HTERT RPE-1 (cell line): ENCODE results near the gene S100A1.
"Not testable (repeated sequence)": the region's sequence is repeated elsewhere in the genome, so short reads cannot be mapped to it uniquely, and the experiment has no call there.

ENCODE experiments used
- in situ Hi-C: fragments of 300-500 bp; cut with MboI; formaldehyde crosslinking; loops from 4 replicates; pipeline ENCODE4 v1.14.3; 2020; ENCODE audit warnings: low sequenced_read_pairs

S100A1 gene

DNA sequence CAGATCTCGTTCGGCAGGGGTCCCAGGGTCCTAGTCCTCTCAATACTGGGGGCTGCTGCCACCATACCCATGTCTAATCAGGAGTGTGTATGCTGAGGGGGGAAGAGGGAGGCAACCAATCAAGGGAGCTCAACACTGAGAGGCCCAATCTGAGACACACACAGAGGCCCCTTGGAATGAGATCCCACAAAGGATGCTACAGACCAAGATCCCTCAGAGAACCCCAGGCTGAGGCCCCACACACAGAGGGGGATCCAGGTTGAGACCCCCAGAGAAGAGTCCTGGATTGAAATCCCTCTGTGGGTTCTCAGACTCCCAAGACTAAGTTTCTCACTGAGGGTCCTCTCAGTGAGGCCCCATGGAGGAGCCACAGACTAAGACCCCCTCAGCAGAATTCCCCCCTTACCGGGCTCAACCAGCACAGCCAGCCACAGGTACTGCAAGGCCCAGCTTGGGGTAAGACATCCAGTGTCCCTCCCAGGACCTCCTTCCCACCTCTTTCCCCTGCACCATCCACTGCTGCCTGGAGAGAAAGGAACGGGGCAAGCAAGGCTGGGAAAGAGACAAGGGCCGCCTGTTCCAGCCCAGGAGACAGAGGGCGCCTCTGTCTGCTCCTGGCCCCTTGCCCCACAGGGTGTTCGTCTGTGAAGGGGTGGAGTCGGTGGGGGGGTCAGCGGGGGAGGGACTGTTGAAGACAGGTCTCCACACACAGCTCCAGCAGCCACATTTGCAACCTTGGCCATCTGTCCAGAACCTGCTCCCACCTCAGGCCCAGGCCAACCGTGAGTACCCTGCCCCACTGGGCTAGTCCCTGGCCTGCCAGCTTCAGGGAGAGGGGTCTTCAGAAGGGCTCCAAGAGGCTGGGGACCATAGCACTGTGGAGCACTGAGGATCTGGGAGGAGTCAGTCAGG lies at the start of gene S100A1:
TSS of gene S100A1 (plus strand) at position 720 of the 912 bp plus-strand sequence. CDS start 2,088 bp downstream, outside the sequence.
- in situ Hi-C loops = no loop called here

DNA sequence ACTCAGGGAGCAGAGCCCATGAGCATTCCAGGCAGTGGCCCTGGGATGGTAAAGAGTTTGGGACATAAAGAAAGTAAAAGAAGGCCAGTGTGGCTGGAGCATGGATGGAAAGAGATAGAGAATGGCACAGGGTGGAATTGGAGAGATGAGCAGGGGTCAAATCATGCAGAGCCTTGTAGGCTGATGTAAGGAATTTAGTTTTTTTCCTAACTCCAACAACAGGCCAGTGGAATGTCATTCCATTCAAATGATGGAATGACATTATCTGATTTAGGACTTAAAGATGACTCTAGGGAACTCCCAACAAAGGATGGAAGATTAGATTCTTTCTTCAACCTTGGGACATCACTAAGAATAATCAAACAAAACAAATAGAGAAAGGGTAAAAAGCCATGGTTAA lies 49.7 kb upstream of the S100A1 start:
- in situ Hi-C loops = no loop called here

DNA sequence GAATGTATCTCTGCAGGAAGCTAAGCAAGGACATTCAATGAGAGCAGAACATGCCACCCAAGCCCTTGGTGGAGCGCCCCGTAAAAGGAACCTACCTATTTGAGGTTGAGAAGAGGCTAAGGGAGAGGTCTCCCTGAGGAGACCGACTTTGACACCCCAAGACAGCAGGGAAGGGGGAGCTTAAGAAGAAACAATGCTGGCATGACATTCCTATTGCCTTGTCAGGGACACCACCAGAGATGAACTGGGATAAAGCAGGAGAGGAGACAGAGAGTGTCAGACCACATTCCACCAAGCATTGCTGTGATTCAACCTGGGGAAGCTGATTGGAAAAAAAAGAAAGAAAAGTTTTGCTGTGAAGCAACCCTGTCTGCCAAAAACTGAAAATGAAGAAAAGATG lies 49.3 kb upstream of the S100A1 start:
- in situ Hi-C loops = no loop called here

DNA sequence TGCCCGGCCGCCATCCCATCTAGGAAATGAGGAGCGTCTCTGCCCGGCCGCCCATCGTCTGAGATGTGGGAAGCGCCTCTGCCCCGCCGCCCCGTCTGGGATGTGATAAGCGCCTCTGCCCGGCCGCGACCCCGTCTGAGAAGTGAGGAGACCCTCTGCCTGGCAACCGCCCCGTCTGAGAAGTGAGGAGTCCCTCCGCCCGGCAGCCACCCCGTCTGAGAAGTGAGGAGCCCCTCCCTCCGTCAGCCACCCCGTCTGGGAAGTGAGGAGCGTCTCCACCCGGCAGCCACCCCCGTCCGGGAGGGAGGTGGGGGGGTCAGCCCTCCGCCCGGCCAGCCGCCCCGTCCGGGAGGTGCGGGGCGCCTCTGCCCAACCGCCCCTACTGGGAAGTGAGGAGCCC lies 45.4 kb upstream of the S100A1 start:
- in situ Hi-C loops = not testable (repeated sequence)

DNA sequence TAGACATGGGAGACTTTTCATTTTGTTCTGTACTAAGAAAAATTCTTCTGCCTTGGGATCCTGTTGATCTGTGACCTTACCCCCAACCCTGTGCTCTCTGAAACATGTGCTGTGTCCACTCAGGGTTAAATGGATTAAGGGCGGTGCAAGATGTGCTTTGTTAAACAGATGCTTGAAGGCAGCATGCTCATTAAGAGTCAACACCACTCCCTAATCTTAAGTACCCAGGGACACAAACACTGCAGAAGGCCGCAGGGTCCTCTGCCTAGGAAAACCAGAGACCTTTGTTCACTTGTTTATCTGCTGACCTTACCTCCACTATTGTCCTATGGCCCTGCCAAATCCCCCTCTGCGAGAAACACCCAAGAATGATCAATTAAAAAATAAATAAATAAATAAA lies 44.7 kb upstream of the S100A1 start:
- in situ Hi-C loops = not testable (repeated sequence)

DNA sequence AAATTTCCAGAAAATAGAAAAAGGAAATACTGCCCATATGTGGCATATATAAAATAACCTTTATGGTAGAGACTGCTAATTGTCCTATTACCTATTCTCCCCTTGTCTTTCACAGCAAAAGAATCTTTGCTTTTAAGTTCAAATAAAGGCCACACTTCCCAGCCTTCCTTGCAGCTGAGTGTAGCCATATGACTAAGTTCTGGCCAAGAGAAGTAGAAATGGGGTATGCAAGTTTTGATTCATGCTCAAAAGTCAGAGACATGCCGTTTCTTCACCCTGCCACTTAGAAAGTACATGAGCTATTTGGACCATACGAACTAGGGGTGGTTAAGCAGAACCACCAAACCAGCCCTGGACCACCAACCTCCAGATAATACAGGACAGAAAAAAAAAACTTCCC lies 44.3 kb upstream of the S100A1 start:
- in situ Hi-C loops = no loop called here

DNA sequence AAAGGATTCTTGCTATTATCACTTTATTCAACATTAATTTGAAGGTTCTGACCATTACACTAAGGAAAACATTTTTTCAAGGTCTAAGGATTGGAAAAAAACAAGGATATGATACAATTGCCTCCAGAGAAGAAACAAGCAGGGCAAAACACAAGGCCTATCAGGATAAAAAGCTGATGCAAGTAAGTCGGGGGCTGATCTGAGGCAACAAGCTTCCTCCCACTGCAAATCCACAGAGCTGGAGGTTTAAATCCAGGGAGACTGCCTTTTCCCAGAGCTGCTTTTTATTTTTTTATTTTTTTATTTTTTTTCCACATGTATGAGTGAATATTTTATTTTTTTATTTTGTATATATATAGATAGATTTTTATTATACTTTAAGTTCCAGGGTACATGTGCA lies 43.2 kb upstream of the S100A1 start:
- in situ Hi-C loops = no loop called here

DNA sequence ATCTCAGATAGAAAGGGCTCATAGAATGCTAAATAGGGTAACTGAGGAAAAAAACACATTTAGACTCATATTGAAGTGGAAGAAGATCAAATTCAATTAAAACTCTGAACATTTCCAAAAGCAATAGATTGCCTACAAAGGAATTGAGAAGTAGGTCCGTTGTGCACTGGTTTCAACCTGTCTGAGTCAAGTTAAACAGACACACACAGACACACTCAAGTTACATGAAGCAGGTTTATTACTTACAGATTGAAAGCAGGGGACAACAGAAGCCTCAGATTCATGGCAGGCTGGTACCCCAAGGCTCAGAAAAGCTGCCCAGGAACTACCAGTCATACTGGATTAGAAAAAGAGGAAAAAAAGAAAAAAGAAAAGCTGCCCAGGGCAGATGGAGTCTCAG lies 41.9 kb upstream of the S100A1 start:
- in situ Hi-C loops = no loop called here

DNA sequence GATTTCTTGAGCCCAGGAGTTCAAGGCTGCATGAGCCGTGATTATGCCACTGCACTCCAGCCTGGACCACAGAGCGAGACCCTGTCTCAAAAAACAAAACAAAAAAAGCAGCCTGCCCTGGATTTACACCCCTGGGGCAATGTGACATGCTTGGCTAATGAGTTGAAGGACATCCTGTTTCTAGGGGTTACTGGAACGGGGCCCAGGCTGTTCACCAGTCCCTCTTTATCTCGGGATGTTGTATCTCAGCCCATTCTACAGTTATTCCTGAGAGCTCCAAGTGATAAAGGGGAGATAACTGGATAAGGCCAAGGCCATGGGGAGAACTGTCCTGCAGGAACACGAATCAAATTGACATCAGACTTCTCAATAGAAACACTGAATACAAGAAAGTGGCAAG lies 40.9 kb upstream of the S100A1 start:
- in situ Hi-C loops = no loop called here

DNA sequence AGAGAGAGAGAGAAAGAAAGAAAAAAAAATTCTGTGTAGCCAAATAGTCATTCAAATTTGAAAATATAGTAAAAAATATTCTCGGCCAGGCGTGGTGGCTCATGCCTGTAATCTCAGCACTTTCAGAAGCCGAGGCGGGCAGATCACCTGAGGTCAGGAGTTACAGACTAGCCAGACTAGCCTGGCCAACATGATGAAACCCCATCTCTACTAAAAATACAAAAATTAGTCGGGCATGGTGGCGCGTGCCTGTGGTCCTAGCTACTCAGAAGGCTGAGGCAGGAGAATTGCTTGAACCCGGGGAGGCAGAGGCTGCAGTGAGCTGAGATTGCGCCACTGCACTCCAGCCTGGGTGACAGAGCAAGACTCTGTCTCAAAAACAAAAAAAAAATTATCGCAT lies 40.2 kb upstream of the S100A1 start:
- in situ Hi-C loops = not testable (repeated sequence)

DNA sequence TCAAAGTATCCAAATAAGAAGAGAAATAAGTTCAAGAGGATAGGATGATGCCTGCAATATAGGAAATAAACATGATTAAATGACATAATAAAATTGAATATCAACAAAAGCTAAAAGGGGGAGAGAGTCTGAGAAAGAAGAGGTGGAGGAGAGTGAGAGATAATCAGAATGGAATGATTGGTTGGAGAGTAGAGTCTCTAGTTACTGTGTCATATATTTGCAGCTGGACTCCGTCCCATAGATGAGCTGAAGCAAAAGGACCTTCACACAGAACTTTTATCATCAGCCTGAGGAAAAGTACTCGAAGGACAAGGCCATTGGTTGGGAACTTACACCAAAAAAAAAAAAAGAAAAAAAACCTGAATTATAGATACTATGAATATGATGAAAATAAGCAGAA lies 39.8 kb upstream of the S100A1 start:
- in situ Hi-C loops = no loop called here

DNA sequence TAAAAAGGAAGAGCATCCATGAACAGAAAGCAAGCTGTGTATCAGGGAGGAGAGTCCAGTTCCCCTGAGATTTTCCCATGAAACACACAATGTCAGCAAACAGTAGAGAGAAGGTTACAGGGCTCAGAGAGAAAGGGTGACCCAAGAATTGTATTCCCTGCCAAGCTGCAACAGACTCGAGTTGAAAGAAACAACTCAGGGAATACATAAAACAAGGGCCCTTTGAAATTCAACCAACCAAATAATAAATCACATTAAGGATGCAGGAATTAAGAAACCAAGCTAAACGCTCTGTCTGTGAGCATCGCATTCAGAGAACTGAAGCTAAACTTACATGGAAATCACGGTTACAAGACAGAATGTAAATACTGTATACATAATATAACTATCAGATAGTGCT lies 35.5 kb upstream of the S100A1 start:
- in situ Hi-C loops = no loop called here

DNA sequence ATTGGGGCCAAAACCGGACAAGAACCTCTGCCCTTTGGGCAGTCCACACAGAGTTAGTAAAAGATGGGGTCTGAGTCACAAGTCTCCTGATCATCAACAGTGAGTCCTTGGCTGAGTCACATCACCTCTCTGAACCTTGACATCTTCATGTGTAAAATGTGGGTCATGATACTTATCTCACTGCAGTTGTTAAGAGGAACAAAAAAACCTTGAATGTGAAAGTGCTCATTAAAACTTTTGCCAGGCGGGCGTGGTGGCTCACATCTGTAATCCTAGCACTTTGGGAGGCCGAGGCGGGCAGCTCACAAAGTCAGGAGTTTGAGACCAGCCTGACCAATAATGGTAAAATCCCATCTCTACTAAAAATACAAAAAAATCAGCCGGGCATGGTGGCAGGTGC lies 31.0 kb upstream of the S100A1 start:
- in situ Hi-C loops = no loop called here

DNA sequence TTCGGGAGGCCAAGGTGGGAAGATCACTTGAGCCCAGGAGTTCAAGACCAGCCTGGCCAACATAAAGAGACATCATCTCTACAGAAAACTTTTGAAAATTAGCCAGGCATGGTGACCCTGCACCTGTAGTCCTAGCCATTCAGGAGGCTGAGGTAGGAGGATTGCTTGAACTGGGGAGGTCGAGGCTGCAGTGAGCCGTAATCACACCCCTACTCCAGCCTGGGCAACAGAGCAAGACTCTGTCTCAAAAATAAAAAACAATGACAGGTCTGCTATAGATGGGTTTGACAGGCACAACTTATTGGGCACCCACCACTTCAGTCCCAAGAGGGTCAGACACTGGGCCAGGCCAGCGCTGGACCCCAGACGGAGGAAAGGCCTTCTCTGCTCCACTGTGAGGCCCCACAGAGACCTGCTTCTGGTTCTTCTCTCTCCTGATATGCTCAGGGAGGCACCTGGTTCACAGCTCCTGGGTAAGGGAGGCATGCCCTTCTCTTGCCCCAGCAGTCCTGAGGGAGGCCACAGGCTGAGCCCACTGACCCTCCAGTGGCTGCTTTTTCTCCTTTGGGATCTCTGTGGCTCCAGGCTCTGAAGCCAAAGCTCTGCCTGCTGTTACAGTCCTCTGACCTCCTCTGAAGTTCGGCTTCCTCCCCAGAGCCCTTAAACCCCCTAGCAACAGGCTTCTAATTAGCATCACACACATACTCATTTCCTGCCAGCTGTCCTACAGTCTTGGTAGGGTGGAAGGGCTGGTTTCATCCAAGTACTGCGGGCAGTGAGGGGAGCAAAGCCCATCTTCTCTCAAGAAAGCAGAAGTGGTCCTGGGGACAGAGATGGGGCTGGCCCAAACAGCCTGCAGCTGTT lies 29.7 kb upstream of the S100A1 start:
- in situ Hi-C loops = no loop called here

DNA sequence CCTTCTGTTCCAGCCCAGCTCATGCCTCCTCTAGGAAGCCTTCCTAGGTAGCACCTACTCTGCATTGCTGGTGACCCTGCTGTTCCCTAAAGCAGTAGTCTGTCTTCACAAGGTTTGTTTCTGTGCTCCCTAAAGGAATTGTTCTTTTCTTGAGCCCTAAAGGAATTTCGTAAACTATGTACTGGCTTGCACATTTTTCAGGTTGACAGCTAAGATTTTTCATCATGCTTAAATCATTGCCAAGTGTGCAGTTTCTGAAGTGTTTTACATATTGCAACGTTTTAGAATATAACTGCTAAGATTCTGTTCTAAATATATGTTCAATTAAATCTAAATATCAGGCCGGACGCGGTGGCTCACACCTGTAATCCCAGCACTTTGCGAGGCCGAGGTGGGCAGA lies 28.4 kb upstream of the S100A1 start:
- in situ Hi-C loops = no loop called here

DNA sequence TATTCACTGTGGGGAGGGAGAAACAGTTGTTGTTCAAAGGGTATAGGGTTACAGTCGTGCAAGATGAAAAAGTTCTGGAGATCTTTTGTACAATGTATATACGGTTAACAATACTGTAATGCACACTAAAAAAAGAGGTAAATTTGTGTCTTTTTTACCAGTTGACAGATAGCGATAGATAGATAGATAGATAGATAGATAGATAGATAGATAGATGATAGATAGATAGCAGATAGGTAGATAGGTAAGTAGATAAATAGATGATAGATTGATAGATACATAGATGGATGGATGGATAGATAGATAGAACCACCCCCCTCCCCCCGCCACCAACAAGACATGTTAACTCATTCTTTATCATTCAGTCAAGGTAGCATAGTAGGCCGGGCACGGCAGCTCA lies 25.5 kb upstream of the S100A1 start:
- in situ Hi-C loops = no loop called here

DNA sequence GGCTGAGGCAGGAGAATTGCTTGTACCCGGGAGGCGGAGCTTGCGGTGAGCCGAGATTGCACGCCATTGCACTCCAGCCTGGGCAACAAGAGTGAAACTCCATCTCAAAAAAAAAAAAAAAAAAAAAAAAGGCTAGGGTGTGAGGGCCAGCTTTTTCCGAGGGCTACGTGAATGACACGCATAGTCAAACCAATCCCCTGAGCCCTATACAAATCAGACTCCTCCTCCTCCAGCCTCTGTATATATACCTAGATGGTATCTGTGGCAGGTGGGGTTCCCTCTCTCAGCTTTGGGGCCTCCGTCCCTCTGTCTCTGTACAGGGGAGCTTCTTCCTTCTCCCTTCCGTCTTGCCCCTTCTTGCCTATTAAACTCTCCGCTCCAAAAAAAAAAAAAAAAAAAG lies 22.0 kb upstream of the S100A1 start:
- in situ Hi-C loops = no loop called here

DNA sequence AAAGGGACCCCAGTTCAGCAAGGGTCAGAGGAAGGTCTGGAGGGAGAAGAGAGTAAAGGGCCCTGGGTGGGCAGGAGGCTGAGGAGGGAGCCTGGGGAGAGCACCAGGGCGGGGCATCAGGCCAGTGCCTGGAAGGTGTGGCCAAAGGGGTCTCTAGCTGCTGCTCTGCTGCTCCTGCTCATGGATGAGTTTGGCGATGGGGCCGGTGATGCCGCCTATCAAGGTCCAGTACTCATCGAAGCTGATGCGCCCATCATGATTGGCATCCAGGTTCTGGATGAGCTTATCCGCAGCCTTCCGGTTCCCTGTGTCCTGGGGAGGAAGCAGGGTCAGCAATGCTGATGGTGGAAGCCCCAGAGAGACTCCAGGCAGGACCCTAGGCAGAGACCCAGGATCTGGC lies 20.9 kb upstream of the S100A1 start:
- in situ Hi-C loops = no loop called here

DNA sequence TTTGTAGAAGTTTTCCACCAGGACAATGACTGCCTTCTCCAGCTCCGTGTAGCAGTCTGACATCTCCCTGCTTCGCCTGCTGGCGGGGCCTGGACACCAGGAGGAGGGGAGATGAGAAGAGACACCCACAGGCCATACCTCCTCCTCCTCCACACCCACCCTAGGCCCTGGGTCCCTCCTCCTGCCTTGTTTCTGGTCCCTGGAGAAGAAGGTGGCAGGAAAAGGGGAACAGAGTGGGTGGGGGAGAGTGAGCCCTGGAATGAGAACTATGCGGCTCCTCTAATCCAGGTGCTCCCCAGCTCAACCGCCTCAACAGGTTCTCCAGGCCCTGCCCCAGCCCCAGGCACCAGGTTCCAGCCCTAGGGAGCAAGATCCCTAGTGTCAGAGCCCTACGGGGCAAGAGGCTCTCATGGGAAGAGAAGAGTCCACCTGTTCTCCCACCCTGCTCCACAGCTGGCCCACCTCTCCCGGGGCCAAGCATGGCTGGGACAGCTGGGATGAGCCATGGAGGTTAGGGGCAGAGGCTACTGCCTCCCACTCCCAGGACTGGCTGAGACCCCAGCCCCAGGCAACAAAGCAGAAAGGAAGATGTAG lies 20.0 kb upstream of the S100A1 start:
- in situ Hi-C loops = no loop called here

DNA sequence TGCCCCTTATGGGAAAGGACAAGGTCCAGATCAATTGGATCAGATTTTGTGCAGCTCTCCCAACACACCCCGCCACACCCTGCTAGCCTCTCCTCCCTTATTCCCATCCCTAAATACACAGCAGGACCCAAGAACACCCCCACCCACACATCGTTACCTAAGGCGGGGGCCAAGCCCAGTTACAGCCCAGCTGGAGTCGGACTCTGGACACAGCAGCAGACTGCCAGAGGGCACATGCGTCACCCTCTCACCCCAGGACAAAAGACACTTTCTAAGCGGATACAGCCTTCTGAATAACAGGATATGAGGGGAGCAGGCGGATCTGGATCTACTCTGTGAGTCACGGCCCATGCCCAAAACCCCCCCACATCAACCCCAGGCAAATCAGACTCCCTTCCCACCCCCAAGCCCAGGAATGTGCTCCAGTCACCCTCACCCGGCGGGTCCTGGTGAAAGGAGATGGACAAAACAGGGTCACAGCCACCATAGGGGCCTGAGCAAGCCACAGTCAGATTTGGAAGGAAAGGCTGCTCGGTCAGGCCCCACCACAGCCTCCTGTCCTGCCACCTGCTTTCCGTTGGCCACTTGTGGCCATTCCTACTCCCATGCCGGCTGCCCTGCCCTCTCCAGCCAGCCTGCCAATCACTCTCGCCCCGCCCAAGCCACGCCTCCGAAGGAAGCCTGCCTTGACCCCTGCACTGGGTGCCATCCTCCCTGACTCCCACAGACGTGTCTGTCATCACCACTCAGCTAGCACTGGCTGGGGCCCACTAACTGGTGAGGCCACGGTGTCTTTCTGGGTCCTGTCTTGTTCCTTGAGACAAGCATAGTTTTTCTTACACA lies 19.3 kb upstream of the S100A1 start:
- in situ Hi-C loops = no loop called here

DNA sequence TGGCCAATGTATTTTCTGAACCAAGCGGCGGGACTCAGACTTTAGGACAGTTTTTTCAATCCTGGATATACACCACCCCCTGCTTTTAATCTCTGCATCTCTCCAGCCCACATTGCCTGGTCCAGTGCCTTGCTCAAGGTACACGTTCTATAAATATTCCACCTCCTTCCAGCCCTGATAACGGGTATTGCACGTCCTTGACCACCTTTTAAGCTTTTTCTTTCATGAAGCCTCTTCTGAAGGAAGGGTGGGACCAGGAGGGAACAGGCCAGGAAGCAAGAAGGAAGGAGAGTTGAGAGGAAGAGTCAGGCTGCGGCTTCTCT lies 18.7 kb upstream of the S100A1 start:
- in situ Hi-C loops = no loop called here
